HepG2 (cell line): ENCODE measurements around the gene PTK7. TPM values are rescaled to one million over a fixed set of nuclear protein-coding genes. Genes with fewer than 3 reads are reported as not detected.

ENCODE experiments used
- ATRX ChIP-seq: sonication (generic); formaldehyde crosslinking; IDR thresholded peaks from 2 replicates; pipeline ENCODE4 v1.4.0; 2020; ENCODE audit warnings: missing genetic modification reagents, borderline replicate concordance
- CENPBD1 ChIP-seq: sonication (generic); formaldehyde crosslinking; IDR thresholded peaks from 2 replicates; pipeline ENCODE4 v1.8.0; 2022; ENCODE audit warnings: missing genetic modification reagents, low read depth, mild to moderate bottlenecking, borderline replicate concordance
- CREB3 ChIP-seq: sonication (generic); formaldehyde crosslinking; IDR thresholded peaks from 2 replicates; pipeline ENCODE4 v1.5.0; 2020; ENCODE audit warnings: missing genetic modification reagents
- HOXA5 ChIP-seq: sonication (generic); formaldehyde crosslinking; IDR thresholded peaks from 2 replicates; pipeline ENCODE4 v1.4.0; 2020; ENCODE audit warnings: missing genetic modification reagents
- IKZF1 ChIP-seq: fragments of 450-650 bp; IDR thresholded peaks from 2 replicates; pipeline ENCODE4 v1.7.1; 2016
- MXD4 ChIP-seq: IDR thresholded peaks from 2 replicates; pipeline ENCODE4 v1.6.1; 2016; ENCODE audit warnings: mild to moderate bottlenecking, missing biosample characterization, missing genetic modification reagents
- NCOA1 ChIP-seq: sonication (generic); formaldehyde crosslinking; IDR thresholded peaks from 2 replicates; pipeline ENCODE4 v1.9.0; 2021; ENCODE audit warnings: missing genetic modification reagents
- NCOA5 ChIP-seq: sonication (generic); formaldehyde crosslinking; IDR thresholded peaks from 2 replicates; pipeline ENCODE4 v1.4.0; 2020; ENCODE audit warnings: missing genetic modification reagents
- NFATC3 ChIP-seq: sonication (generic); formaldehyde crosslinking; IDR thresholded peaks from 2 replicates; pipeline ENCODE4 v1.5.1; 2020; ENCODE audit warnings: mild to moderate bottlenecking, missing genetic modification reagents
- PAXIP1 ChIP-seq: sonication (generic); formaldehyde crosslinking; conservative IDR thresholded peaks from 2 replicates; pipeline ENCODE4 v1.4.0; 2020; ENCODE audit warnings: mild to moderate bottlenecking, missing genetic modification reagents, moderate library complexity
- PHF20 ChIP-seq: sonication (generic); formaldehyde crosslinking; IDR thresholded peaks from 2 replicates; pipeline ENCODE4 v1.5.0; 2020; ENCODE audit warnings: mild to moderate bottlenecking, missing genetic modification reagents
- SP2 ChIP-seq: sonication (generic); formaldehyde crosslinking; IDR thresholded peaks from 2 replicates; pipeline ENCODE4 v1.5.1; 2020; ENCODE audit warnings: mild to moderate bottlenecking, missing genetic modification reagents
- SRY ChIP-seq: sonication (generic); formaldehyde crosslinking; IDR thresholded peaks from 2 replicates; pipeline ENCODE4 v1.8.0; 2022; ENCODE audit warnings: mild to moderate bottlenecking, missing genetic modification reagents
- SYNCRIP ChIP-seq: fragments of 200-400 bp; formaldehyde crosslinking; IDR thresholded peaks from 2 replicates; pipeline ENCODE4 v1.6.1; 2018; ENCODE audit warnings: mild to moderate bottlenecking, low read depth, low read length; ENCODE audit not compliant: insufficient read depth
- TCF12 ChIP-seq, 2 experiments: fragments of 450-650 bp in 1 of 2; sonication (generic) in 1 of 2; formaldehyde crosslinking in 1 of 2; IDR thresholded peaks; 2 replicates each; pipeline versions ENCODE4 v1.6.1 to v1.8.0; 2017 to 2022; ENCODE audit warnings: antibody characterized with exemption in 1 of 2, mild to moderate bottlenecking in 1 of 2, missing genetic modification reagents in 1 of 2, moderate library complexity in 1 of 2
- ZNF124 ChIP-seq: sonication (generic); formaldehyde crosslinking; IDR thresholded peaks from 2 replicates; pipeline ENCODE4 v1.4.0; 2020; ENCODE audit warnings: missing genetic modification reagents
- ZNF276 ChIP-seq: sonication (generic); formaldehyde crosslinking; IDR thresholded peaks from 2 replicates; pipeline ENCODE4 v1.4.0; 2020; ENCODE audit warnings: mild to moderate bottlenecking, low read depth, missing genetic modification reagents
- ZNF512 ChIP-seq: sonication (generic); formaldehyde crosslinking; IDR thresholded peaks from 2 replicates; pipeline ENCODE4 v1.4.0; 2020; ENCODE audit warnings: mild to moderate bottlenecking, missing genetic modification reagents
- ZNF577 ChIP-seq: sonication (generic); formaldehyde crosslinking; IDR thresholded peaks from 2 replicates; pipeline ENCODE4 v1.4.0; 2020; ENCODE audit warnings: mild to moderate bottlenecking, low read depth, missing genetic modification reagents, borderline replicate concordance
- ZNF788 ChIP-seq: sonication (generic); formaldehyde crosslinking; IDR thresholded peaks from 2 replicates; pipeline ENCODE4 v1.5.0; 2020; ENCODE audit warnings: mild to moderate bottlenecking, missing genetic modification reagents, borderline replicate concordance
- polyA plus RNA-seq, 8 experiments: library from polyadenylated mRNA; depleted of rRNA in 3 of 8; stranded (reverse) in 7 of 8; unstranded in 1 of 8; fragments of >200 nt; fragmentation: Illumina TruSeq in 4 of 8; extraction: Trizol in 4 of 8; gene quantifications; 2 replicates each; pipeline versions ENCODE4 v1.2.1 to v1.2.3, GENCODE V29; 2011 to 2016; ENCODE audit warnings: low read depth in 4 of 8, missing spikeins in 1 of 8, mixed read lengths in 1 of 8; ENCODE audit not compliant: insufficient read depth in 1 of 8
- total RNA-seq, 5 experiments: library from RNA; depleted of rRNA; stranded (reverse); fragments of >200 nt; fragmentation: Illumina TruSeq; extraction: Trizol; gene quantifications; 2 replicates each; pipeline ENCODE4 v1.2.3, GENCODE V29; 2016; ENCODE audit warnings: low read depth in 1 of 5

Gene PTK7
- total and polyA plus RNA-seq, 2 of the 13 experiments (the other 11 are each of a cell fraction or from before 2014, with no cell fraction given) = 98.5 to 99.8 TPM

GRCh38 chr6:43170931-43171706 lies 95.0 kb downstream of the PTK7 start, which contains the start of gene SRF (continued):
- TF ChIP-seq CENPBD1 (CRISPR knock-in tag) (no peak), SRY (CRISPR knock-in tag) (peak; percentile 51; the same call in 1 of the 2 replicates), PHF20 (CRISPR knock-in tag) (peak; percentile 23), MXD4 (CRISPR knock-in tag) (0 out of 2 replicates have a peak, but pooled peaks have one; percentile 36), NFATC3 (CRISPR knock-in tag) (no peak), SP2 (peak; percentile 19; the same call in 1 of the 2 replicates), ZNF512 (CRISPR knock-in tag) (no peak), TCF12 (IDR thresholded peaks at IDR 0.05) (no peak), TCF12 (CRISPR knock-in tag; IDR thresholded peaks at IDR 0.05) (no peak; the same call in none of the 2 replicates), HOXA5 (CRISPR knock-in tag) (no peak; the same call in none of the 2 replicates), IKZF1 (no peak), NCOA1 (CRISPR knock-in tag) (no peak), CREB3 (CRISPR knock-in tag) (no peak), NCOA5 (no peak), ATRX (CRISPR knock-in tag) (no peak), PAXIP1 (CRISPR knock-in tag) (peak; percentile 49), ZNF788 (CRISPR knock-in tag) (no peak), SYNCRIP (no peak), ZNF124 (CRISPR knock-in tag) (no peak), ZNF577 (CRISPR knock-in tag) (no peak), ZNF276 (CRISPR knock-in tag) (peak; percentile 69; the same call in 1 of the 2 replicates)
